ENCODE results near the gene DHRS7.

DHRS7 gene

DNA sequence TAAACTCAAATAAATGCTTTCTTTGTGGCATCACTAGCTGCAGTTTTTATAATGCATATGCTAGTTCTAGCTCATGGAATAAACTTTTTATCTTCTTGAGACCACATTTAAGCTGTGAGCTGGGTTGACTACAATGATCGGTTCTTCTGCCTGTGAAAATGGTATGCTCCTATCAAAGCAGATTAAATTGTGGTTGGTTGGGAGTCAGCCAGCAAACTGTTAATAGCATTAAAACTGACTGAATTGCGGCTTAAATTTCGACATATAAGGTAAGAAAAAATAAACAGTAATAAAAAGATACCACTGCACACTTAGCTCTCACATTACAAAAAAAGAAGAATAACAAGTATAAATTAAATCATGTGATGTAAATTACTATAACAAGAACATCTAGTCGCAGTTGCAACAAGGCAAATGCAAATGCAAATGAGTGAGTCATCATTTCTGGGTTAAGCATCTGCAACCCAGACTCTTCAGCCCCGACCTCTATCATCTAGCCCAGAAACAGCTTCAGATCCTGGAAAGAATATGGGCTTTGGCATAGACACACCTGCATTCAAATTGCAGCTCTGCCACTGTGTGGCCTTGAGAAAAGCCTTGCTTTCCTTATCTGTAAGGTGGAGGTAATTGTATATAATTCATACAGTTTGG, 19.8 kb upstream of the DHRS7 start:
- DNase-seq = no peak

DNA sequence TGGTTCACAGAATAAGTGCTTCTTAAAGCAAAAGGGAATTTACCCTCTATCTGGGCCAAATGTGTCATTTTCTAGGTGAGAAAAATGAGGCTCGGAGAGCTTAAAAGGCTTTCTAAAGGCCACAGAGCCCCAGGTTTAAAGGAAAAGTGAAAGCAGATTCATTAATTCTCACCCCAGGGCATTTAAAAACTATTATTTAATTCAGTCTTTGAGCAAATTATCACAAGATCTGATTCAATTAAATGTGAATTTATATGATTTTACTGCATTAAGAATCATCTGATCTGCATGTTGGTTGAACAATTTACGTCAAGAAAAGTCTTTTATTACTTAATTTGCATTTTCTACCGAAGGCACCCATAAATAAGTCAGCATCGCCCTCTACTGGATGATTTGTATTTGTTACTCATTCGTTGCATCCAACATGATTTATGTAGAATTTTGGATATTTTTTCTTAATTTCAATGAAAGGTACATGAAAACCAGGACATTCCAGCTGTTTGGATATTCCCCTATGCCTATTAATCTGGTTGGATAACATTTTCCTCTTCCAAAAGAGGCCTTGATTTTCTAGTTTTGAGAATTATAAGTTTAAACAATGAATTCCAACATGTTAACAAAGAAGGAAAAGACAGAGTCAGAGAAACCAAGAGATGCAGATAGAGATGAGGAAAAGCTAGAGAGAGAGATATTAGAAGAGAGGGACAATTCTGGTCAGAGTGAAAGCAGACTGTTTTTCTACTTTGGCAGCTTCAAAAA, 19.1 kb upstream of the DHRS7 start:
- no peak for DNase-seq

DNA sequence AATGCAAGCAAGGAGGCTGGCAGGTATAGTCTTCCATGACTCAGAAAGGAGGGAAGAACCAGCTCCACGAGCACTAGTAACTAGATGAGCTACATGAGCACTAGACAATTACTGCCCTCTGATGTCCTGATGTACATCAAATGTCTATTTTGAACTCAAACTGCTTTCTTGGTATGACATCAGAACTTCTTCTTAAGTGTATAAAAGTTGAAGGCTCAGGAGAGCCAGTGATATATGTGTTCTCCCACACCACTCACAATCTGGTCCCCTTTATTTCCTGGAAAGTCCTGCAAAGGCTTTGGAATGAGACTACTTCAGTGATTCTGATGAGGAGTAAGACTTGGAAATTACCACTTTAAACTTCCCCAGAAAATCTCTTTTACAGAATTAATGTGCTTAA, 18.5 kb upstream of the DHRS7 start:
- no peak for DNase-seq

DNA sequence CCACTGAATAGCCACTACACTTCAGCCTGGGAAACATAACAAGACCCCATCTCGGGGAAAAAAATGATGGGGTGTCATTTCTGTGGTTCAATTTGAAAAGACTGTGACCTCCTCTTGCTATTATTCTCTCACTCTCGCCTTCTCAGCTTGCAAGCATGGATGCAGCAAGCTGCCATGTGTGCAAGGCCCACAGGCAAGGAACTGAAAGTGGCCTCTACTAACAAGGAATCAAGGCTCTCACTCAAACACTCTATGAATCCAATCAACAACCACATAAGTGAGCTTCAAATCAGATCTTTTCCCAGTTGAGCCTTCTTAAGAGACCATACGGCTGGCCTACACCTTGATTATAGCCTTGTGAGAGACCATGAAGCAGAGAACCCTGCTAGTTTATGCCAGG, 17.9 kb upstream of the DHRS7 start:
- DNase-seq = no peak

DNA sequence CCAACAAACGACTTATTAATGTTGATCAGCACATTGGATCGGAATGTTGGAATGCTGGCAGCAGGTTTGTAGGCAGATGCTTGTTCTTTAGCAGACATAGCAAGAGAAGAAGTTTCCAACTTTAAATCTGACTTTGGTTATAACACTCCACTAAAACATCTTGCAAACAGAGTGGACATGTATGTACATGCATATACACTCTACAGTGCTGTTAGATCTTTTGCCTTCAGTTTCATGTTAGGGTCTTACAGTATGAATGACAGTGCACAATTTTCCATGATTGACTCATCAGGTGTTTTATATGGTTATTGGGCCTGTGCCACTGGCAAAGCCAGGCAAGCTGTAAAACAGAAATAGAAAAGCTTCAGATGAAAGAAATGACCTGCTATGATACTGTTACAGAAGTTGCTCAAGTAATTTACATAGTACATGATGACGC, 14.3 kb upstream of the DHRS7 start:
- no peak for DNase-seq

DNA sequence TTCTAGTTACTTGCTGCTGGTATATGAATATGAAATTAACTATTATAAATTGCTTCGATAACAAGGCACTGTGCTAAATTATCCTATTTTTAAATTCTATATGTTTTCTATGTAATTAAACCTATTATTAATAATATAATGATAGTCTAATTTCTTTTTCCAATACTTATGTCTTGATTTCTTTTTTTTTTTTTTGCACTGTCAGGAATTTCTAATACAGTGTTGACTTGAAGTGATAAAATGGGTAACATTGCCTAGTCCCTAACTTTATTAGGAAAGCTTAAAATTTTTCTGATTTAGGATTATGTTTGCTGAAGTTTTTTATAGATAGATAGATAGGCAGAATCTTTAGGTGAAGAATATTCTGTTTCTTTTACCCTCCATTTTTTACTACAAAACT, 13.6 kb upstream of the DHRS7 start:
- DNase-seq = no peak

DNA sequence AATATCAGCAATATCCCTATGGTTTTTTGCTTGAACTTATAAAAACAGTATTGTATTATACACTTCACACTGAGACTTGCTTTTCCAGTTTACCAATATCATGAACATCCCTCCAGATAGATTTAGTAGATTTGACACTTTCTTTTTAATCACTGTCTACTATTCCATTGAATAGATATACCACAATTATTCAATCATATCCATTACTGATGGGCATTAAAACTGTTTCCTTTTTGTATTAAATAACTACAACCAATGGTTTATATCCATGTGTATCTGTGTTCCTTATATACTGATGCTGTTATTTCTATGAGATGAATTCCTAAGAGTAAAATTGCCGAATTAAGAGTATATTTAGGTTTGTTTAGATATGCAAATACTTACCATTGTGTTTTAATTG, 13.0 kb upstream of the DHRS7 start:
- no peak for DNase-seq

DNA sequence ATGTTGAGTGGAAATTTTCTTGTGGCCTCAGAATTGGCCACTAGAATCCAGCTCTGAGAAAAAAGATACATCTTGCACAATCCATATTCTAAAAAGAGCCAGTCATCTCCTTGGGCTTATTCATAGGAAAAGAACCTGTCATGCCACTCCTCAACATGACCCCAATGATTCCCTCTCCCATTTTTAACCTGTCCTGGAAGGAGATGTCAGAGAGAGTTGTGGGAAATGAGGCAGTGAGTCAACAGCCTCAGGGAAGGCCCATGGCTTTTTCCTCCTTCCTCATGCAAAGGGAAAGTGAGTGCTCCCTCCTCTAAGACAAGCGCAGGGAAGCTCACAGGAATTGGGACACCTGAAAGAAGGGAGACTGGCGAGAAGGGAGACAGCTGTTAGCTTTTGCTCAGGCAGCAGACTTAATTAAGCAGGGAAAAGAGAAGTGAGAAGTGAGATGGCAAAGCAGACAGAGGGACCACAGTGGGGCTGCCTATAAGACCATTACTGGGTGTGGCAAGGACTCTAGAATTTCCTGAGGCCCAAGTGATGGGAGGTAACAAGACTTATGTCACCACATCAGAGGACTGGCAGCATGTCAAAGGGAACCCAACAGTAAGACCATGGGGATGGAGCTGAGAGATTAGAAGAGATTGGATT, 10.2 kb upstream of the DHRS7 start:
- no peak for DNase-seq

DNA sequence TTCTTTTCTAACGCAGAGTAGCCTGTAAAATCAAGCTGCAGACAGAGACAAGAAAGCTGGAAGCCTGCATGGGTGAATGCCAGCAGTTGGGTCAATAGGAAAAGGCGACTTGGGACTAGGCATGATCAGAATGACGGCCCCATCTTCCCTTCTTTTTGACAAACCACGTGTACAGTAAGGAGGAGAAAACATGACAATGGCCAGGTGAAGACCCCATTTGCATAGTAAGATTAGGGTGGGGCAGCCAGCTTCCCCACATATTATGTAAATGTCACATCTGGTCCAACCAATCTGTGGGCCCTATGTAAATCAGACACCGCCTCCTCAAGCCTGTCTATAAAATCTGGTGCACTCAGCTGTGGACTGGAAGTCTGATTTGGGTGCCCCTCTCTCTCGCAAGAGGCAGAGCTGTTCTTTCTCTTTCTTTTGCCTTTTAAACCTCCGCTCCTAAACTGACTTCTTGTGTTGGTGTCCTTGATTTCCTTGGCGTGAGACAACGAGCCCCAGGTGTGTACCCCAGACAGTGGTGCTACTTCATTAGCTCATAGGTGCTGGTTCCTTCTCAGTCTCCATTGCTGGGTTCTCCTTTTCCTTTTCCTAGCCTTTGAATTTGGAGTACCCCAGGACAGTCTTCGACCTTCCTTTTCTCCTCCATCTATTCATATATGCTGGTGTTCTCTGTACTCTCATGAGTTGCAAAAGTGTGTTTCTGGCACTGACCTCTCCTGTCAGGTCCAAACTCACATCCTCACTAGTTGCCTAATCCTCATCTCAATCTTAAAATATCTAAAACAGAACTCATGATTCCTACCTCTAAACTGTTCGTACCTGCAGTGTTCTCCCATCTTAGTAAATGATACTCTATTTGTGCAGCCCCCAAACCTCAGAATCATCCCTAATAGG, 9.4 kb upstream of the DHRS7 start:
- no peak for DNase-seq

DNA sequence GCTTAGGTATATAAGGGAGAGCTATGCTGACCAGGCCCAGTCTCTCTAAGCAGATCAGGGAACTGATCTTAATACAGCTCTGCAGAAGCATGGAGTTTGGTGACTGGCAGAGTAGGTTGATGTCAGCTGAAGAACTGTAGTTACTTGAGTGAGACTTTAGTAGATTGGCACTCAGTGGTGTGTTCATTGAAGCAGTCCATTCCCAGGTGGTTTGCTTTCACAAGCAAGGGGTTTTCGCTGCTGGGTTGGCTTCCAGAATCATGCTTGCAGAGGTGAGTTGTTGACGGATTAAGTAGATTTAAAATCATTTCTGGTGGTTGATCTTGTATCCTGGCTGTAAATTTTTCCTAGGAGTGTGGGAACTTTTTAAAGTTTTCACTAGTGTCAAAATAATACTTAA, 6.5 kb upstream of the DHRS7 start:
- no peak for DNase-seq

DNA sequence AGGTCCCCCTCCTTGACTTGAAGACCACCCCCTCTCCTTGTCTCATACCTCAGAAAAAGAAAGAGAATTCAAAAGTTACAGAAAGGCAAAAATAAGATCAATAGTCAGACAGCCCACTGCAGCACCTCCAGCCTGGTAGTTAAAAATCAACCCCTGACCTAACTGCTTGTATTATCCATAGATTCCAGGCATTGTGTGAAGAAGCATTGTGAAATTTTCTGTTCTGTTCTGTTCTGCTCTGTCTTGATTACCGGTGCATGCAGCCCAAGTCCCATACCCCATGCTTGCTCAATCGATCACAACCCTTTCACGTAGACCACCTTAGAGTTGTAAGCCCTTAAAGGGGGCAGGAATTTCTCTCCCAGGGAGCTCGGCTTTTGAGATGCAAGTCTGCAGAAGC, 5.8 kb upstream of the DHRS7 start:
- DNase-seq = no peak

DNA sequence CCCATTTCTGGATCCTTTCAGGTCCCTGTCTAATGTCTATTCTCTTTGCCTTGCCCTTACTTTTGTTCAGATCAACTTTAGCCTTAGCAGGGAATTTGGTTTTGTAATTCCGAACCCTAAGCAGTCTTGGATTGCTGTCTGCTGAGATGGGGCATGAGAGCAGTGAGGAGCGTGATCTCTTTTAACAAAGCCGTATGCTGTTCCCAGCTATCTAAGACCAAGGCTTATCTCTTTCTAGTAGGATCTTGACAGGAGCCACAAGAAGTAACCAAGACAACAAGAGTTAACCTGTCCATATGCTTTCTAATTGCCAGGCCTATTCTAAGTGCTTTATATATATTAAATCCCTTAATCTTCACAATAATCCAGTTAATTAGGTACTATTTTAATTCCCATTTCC, 4.5 kb upstream of the DHRS7 start:
- DNase-seq = no peak

DNA sequence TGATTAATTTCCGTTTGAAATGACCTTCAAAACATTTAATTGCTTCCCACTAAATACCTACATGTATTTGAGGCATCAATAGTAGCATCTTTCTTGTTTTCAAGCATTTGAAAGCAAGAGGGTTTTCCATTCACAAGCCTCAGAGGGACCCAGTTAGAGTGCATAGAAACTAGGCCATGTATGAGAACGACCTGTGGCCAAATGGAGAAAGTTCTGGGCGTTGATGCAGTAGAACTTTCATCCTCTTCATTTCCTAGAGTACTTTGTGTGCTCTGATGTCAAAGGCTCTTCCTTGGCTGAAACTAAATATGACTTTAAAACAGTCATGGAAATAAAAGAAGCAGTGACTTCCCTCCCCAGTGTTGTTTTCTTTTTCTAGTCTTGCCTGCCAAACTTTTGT, 944 bp upstream of the DHRS7 start:
- no peak for DNase-seq

DNA sequence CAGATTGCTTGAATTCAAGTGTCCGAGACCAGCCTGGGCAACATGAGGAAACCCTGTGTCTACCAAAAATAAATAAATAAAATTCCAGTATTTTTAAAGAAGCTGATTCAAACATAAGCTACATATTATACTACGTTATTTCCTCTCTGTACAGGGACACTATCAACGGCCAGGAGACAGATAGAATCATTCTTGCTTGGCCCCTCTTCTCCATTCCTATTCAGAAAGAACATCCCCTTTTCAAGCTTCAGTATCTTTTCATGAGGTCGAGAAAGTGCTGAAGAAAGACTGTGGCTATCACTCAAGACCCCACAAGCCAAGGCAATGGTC, 314 bp upstream of the DHRS7 start:
- DNase-seq = no peak

DNA sequence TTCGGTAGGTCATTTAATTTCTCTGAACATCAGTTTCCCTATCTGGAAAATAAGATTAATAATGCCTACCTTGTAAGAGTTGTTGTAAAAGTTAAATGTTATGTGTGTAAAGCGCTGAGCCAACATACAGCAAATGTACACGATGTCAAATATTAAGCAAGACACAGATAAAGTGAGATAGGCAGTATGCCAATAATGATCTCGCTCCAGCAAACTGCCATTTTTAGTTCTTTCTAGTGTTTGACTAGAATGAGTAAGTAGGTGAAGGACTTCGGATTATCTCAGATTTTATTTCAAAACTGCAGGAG, 840 bp downstream of the DHRS7 start:
- DNase-seq = no peak

DNA sequence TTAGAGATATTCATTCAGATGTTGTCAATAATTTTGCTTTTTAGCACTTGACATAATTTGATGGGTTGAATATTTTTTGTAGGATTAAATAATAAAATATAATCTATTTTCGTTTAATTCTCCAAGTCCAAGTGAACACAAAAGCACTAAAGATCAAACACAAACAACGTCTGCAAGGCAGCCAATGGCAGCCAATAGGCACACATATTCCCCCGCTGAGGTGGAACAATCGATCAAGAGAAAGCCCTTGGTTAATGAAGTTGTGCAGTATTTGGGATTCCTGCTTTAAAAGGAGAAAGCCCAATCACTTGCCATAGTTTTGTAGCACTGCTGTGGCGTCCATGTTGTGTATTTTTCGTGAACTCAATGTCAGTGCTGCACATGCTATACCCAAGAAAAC, 1.5 kb downstream of the DHRS7 start:
- DNase-seq = no peak

DNA sequence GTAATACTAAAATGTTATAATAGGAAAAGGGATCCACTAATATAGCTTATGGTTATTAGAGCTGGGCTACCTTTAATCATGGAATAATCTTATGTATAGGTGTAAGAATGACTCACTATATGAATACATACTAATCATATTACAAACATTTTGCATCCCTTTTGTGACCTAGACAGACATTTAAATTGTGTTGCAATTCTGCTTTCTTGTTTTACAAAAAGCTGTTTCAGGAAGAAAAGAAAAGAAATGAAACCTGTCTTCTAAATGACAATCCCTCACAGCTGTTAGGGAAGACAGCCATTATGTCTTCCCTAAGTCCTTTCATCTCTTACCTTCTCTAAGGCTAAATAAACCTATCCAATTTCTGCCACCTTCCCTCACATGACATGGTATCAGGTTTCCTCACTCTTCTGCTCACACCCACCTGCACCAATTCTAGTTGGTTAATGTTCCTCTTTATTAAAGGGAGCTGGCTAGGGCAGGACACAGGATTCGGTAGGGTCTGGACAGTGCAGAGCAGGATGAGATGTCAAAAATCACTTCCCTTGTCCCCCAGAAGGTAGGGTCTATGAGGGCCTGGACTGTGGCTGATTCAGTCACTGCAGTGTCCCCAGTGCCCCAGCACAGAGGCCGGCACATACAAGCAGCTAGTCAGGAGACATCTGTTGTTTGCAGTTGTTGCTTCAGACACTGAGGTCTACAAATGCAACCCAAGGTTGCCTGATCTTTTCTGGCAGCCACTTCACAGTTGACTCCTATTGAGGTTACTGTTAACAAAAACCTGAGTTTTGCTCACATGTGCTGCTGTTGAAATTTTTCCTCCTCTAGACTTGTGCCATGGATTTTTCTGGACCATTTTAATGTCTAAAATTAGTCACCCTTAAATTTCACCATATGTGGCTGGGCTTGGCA, 3.7 kb downstream of the DHRS7 start:
- no peak for DNase-seq

DNA sequence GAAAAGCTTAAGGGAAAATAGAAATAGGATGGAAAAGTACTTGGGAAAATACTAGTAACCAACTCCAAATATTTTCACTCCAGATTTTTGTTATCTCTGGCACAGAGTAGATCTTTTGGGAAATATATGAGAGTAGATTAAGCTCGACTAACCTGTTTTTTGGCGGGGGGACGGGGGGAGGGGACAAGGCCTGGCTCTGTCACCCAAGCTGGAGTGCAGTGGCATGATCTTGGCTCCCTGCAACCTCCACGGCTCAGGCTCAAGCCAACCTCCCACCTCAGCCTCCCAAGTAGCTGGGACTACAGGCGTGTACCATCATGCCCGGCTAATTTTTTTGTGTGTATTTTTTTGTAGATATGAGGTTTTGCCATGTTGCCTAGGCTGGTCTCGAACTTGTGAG, 4.8 kb downstream of the DHRS7 start:
- DNase-seq = no peak

DNA sequence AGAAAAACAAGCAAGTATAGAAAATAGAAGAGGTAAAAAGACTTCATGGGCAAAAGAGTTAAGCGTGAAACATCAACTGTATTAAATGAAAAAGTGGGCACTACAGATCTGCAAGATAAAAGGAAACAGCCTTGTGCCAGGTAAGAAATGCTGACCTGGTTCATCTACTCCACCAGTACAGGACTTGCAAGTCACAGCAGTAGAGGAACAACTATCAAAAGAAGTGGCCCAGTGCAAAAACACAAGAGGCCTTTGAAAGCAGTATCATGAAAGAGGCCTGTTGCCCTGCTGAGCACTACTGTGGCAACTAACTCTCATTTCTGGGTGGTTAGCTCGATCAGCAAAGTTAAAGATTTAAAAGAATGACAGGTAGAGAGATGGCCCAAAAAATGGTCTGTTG, 10.5 kb downstream of the DHRS7 start:
- no peak for DNase-seq

DNA sequence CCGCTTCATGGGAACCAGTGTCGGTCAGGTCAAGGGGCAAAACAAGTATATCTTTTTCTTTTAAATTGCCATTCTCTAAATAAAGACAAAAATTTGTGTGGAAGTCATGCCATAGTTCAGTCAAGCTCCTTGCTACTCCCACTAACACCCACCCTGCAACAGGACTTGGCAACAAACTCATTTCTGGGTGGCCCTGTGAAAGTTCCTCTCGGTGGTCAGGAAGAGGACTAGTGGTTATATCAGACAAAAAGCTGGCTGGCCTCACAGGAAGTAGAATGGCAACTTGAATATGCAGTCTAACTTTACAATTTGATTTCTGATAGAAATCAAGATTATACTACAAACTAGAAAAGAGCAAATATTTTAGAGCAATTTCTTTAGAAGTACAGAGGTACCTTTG, 11.2 kb downstream of the DHRS7 start:
- DNase-seq = no peak

DNA sequence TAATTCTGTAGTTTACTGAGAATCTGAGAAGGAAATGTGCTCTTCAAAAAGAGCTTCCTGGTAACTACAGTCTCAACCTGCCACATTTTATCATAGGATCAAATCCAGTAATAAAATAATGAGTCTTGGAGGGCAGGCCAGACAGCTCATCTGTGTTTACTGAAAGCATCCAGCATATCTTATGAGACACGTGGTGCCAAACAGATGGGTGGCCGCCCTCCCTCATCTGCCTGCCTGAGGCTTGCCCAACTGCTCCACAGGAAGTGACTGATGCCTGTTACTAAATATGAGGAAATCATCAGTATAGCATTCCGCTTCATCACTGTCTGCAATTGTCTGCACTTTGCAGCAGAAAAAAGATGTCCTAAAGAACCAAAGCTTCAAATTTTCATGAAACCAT, 13.5 kb downstream of the DHRS7 start:
- DNase-seq = no peak

DNA sequence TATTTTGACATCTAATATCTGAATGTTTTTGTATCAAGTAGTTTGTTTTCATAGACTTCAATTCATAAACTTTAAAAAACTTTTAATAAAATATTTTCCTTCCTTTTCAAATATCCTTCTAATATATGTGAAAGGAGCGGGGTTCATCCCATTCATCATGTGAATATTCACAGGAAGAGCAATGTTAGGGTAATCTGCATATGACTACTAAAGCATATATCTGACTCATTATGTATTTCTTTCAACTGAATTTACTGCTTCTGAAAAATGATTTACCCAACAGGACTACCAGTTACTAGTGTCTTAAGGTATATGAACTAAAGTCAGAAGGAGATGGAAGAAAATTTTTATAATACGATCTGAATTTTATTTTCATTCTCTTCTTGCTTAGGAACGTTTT, 30.5 kb downstream of the DHRS7 start:
- DNase-seq = no peak

DNA sequence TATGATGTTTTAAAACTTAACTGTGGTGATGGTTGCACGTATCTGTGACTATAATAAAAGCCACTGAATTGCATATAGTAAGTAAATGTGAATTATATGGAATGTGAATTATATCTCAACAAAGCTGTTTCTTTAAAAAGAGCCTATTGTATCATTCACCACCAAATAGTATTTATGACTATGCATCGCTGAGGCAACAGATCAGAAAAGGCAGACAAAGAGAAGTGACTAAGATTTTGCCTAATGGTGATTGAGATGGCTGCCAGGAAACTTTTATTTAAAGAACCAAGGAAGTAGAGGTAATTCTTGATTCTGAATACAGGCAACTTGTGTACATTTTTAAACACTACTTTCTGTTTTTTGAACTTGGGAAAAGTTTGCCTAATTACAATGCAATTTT, 31.7 kb downstream of the DHRS7 start:
- DNase-seq = no peak

All from GOT3 (cell line).